C1 segment of cervical spinal cord (tissue), 14 donors: ENCODE measurements around the gene TMC5.
"Not testable (repeated sequence)": the region's sequence is repeated elsewhere in the genome, so short reads cannot be mapped to it uniquely, and the experiment has no call there.

ENCODE experiments used
- DNase-seq, 14 donors: peaks; one replicate each; lab custom pipeline; 2025; lab: John Stamatoyannopoulos, UW

The TMC5 gene

DNA sequence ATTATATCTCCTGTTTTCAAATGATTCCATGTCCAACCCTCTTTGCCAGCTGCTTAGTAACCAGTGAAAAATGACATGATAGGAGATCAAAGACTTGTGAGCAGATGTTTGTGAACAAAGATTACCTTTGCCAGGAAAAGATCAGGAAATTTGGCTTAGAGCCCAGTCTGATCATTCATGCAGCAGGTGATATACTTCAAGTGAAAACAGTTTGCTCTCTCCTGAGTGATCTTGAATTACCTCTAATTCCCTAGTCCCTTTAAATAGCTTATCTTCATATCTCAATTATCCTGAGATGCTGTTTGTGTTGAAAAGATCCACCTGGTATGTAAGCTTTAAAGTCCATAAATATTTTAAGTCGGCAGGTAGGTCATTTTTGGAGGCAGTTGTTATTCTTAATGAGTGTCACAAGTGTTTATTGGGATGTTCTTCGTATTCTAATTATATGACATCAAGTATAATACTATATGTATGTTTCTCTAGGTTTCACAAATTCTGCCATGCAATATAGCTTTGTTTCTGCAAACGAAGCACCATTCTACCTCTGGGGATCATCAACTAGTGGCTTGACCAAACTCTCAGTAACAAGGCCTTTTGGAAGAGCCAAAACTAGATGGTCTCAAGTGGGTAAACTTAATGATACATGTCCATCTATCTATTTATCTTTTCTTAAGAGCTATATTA is 124.6 kb downstream of the TMC5 start:
- no peak for DNase-seq

- DNase-seq, result not testable (repeated sequence)
Measured at GRCh38 chr16:19543278-19543996, 125.8 kb downstream of the TMC5 start.

- DNase-seq, result no peak
Measured at GRCh38 chr16:19548144-19548543, 130.5 kb downstream of the TMC5 start.
